ENCODE measurements around the gene BCAS3.

GRCh38 chr17:60846175-60846574, 168.5 kb downstream of the BCAS3 start:
- no peak for TF ChIP-seq EZH2 (IDR thresholded peaks at IDR 0.05; ENCODE audit: borderline replicate concordance, low read depth, low read length, poor library complexity, severe bottlenecking)
- no peak for TF ChIP-seq CTCF (conservative IDR thresholded peaks at IDR 0.05; ENCODE audit: low read depth, low read length)

All from A673 (cell line).